Measurements from ENCODE around the gene FAM78A.
"Not testable (repeated sequence)": the region's sequence is repeated elsewhere in the genome, so short reads cannot be mapped to it uniquely, and the experiment has no call there.

FAM78A gene

GRCh38 chr9:131236161-131236560 is 40.1 kb downstream of the FAM78A start:
- no peak for FAIRE-seq

DNA sequence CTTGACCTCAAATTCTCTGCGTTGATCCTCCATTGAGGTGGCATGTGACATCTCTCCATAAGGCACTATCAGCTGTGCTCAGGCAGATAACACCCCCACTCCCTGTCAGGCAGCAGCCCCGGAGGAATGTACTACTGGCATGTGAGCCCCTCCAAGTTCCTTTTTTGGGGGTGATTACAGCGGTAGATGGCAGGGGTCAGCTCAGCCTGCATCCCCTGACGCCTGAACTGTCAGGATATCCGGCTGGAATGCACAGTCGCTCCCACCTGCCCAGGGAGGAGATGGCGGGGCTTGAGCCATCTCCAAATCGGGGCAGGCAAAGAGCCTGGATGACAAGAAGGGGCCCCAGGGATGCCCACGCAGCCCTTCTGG is 40.8 kb downstream of the FAM78A start:
- FAIRE-seq: no peak

DNA sequence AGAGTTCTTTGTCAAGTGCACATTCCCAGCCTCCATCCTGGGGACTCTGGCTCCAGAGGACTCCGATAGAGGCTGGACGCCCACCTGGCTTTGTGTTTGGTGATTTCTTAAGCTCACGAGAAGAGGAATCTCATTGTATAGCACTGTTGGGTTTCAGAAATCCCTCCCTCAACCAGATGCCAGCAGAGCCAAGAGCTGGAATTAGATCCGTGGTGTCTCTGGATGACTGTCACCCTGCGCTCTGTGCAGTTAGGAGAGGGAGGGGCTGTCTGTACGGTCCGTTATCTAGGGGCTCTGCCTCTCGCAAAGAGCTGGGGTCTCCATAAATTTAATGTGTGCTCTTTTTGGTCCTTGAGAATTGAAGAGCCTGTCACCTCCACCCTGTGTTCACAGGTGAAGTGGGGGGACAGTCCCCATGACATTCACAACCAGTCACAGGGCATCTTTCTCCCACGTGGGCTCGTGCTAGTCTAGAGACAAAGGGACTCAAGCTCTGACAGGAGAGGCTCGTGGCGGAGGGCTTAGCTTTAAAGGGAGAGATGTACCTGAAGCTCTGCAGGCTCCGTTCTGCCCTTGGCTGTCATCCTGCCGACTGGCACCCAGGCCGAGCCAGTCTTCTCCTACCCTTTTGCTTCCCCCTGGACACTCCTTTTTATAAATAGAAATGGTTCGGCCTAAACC is 41.4 kb downstream of the FAM78A start:
- FAIRE-seq: no peak

DNA sequence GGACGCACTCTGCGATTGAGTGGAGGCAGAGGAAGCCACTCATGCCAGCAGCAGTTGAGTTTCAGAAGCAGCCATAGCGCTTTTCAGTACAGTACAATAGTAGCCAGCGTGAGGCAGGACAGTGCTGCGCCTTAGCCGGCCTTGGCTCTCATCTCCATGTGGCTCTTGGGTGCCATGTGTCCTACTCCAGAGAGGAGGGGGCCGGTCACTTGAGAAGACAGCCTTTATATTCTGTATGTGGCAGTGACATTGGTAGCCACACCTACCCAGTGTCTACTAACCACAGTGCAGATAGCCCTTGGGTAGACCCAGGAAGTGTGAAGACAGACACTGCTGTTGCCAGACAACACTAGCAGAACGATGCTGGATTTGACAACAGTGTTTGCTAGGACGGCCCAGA is 42.3 kb downstream of the FAM78A start:
- no peak for FAIRE-seq

DNA sequence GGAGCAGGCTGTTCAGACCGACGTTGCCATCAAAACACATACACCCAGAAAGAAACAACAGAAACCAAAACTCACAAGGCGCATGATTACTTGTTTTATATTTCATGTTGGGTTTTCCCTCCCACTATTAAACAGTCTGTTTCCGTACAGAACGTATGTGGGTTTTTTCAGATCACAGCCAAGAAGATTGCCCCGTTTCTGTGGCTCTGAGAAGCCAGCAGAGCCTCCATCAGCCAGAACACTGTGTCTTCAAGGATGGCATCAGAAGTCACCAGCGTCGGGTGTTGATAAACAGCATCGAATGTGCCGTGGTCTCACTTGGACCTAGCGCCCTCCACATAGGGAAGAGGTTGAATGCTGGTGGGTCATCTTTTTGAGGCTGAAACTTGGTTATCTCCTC is 42.8 kb downstream of the FAM78A start:
- FAIRE-seq: no peak

GRCh38 chr9:131228988-131229387 is 47.3 kb downstream of the FAM78A start:
- no peak for FAIRE-seq

DNA sequence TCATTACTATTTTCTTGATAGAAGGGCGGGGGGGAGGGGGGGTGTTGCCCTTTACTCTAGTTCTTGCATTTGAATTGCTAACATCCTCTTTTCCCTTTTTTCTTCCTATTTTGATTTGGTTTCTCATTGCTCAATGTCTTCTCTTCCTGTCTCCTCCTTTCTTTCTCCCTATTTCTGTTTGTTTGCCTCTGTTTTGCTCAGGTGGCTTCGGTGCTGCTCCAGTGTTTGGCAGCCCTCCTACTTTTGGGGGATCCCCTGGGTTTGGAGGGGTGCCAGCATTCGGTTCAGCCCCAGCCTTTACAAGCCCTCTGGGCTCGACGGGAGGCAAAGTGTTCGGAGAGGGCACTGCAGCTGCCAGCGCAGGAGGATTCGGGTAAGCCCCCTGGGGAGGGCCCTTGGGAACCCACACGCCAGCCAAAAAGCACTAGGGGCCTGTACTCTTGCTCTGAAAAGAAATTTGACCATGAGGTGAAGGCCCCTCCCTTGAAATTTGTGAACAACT is 48.3 kb downstream of the FAM78A start:
- no peak for FAIRE-seq

DNA sequence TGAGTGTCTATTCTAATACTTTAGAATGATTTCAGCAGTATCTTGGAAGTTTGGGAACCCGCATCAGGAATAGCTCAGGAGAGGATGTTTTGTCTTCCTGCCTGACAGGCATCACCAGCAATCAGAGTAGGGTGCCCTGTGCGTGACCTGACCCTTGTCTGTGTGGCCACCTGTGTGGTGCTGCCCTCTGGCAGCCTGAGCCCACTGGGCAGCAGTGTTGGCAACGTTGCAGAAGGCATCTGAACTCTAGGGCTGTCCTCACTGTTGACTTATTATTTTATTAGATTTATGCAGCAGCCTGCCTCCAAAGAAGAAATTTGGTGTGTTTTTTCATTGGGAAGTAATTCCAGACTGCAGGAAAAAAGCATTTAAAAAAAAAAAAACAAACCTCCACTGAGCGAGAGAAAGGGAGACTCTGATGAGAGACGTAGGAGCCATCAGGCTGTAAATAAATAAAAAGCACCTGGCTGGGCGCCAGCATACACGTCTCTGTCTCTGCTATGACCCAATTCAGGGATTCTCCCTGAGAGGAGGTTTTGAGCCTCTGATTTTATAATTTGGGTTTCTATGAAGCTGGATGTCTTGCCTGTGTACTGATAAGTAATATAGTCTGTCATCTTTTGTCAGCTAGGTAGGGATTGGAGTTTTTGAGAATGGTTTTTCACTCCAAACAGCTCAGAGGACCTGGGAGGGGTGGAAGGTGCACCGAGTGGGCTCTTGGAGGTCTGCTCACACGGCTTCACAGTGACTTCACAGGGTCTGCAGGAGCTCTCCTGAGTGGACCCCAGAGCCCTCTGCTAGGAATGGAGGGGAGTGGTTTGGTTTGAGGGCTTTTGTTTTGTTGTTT is 49.0 kb downstream of the FAM78A start:
- no peak for FAIRE-seq

- FAIRE-seq: no peak
Observed at GRCh38 chr9:131226226-131226625, 50.1 kb downstream of the FAM78A start.

DNA sequence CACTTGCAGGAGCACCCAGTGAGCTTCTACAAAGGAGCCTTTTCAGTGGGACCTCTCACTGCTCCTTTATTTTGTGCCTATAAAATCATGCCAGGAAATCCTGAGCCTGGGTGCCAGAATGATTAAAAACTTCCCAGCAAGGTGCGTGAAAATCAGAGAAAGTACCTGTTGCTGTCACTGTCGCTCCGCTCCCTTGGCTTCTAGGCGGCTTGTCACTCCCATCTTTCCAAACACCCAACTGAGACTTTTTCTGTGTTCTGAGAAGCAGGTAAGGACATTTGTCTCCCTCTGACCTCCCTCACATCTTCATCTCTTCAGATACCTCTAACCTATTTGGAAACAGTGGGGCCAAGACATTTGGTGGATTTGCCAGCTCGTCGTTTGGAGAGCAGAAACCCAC is 53.9 kb downstream of the FAM78A start:
- no peak for FAIRE-seq

- no peak for FAIRE-seq
Observed at GRCh38 chr9:131220485-131220884, 55.8 kb downstream of the FAM78A start.

DNA sequence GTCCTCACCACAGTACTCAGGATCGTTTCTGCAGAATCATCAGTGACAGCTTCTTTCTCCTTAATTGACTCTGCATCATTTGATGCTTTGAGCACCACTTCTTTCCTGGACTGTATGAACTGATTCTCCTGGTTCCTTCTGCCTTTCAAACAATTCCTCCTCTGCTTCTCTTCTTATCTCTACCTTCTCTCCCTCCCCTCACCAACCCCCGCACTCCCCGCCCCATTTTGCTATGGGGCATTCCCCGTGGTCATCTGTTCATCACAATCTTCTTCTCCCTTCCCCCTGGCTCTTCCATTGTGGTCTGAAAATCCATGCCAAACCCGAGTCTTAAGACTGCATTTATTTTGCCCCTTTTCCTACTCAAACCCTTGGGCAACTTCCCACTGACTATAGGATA is 57.9 kb downstream of the FAM78A start:
- no peak for FAIRE-seq

GRCh38 chr9:131217331-131218031 is 58.8 kb downstream of the FAM78A start:
- no peak for FAIRE-seq

- FAIRE-seq: no peak
Observed at GRCh38 chr9:131216806-131217205, 59.5 kb downstream of the FAM78A start.

GRCh38 chr9:131214876-131215275 is 61.4 kb downstream of the FAM78A start:
- FAIRE-seq: no peak

DNA sequence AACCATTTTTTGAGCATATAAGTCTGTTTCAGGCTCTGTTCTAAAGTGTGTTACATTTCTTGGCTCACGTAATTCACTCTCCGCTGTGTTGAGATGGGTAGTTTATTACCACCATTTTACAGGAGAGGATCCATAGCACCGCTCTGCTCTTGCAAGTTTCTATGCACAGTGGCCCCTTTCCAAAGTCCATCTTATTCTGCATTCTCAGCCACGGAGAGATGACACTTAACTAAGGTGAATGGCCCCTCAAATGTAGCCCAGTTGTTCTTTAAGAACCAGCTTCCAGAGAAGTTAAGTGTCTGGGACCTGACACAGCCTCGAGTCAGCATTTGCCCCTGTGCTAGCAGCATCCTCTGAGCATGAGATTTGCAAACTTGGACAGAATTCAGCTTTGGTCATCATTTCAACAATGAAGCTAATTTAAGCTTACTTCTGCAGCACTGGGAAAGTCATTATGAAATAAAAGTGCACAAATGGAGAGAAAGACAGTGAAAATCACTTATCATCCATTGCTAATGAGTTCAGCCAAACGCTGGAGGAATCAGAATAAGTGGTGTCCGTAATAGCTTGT is 61.9 kb downstream of the FAM78A start:
- FAIRE-seq: no peak

GRCh38 chr9:131211920-131212319 is 64.4 kb downstream of the FAM78A start:
- FAIRE-seq: not testable (repeated sequence)
